Prostate gland (tissue), 2 donors: ENCODE measurements around the gene NFIX.

Experiments used
- POLR2A ChIP-seq: fragments of 450-650 bp; IDR thresholded peaks from one replicate; pipeline ENCODE4 v1.6.1; 2016; ENCODE audit warnings: antibody characterized with exemption, mild to moderate bottlenecking
- TF ChIP-seq, protein P1 (sequence below), 4 experiments: fragments of 200-600 bp in 2 of 4; fragments of 450-650 bp in 2 of 4; sonication (generic) in 2 of 4; IDR thresholded peaks; 1 replicate in 3 of 4; 2 replicates in 1 of 4; pipeline ENCODE4 v1.5.1; 2016 to 2019; ENCODE audit warnings: antibody characterized with exemption in 4 of 4, mild to moderate bottlenecking in 2 of 4, moderate library complexity in 2 of 4

- TF ChIP-seq, protein P1, sequence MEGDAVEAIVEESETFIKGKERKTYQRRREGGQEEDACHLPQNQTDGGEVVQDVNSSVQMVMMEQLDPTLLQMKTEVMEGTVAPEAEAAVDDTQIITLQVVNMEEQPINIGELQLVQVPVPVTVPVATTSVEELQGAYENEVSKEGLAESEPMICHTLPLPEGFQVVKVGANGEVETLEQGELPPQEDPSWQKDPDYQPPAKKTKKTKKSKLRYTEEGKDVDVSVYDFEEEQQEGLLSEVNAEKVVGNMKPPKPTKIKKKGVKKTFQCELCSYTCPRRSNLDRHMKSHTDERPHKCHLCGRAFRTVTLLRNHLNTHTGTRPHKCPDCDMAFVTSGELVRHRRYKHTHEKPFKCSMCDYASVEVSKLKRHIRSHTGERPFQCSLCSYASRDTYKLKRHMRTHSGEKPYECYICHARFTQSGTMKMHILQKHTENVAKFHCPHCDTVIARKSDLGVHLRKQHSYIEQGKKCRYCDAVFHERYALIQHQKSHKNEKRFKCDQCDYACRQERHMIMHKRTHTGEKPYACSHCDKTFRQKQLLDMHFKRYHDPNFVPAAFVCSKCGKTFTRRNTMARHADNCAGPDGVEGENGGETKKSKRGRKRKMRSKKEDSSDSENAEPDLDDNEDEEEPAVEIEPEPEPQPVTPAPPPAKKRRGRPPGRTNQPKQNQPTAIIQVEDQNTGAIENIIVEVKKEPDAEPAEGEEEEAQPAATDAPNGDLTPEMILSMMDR (IDR thresholded peaks at IDR 0.05) = peak in 1 of 4 experiments; percentile 7
- TF ChIP-seq POLR2A = no peak
Measured at GRCh38 chr19:13117772-13118423, 122.6 kb downstream of the NFIX start, which contains the start of gene NACC1.
